ENCODE measurements around the gene KCNIP1.

- no peak for TF ChIP-seq POLR2A (IDR thresholded peaks at IDR 0.05; ENCODE audit: low read length)
- TF ChIP-seq GATA1 (IDR thresholded peaks at IDR 0.05; ENCODE audit: low read depth, low read length) = no peak
These were observed 15.7 kb downstream of the KCNIP1 start for GRCh38 chr5:170519549-170519948.

All from erythroblast (primary cell).